ENCODE measurements around the gene GOLGA6L7. TPM values are rescaled to one million over a fixed set of nuclear protein-coding genes. Genes with fewer than 3 reads are reported as not detected.

Gene GOLGA6L7
- total and polyA plus RNA-seq, 2 of the 8 experiments (the other 6 are each of a cell fraction or from before 2014, with no cell fraction given) = not detected

DNA sequence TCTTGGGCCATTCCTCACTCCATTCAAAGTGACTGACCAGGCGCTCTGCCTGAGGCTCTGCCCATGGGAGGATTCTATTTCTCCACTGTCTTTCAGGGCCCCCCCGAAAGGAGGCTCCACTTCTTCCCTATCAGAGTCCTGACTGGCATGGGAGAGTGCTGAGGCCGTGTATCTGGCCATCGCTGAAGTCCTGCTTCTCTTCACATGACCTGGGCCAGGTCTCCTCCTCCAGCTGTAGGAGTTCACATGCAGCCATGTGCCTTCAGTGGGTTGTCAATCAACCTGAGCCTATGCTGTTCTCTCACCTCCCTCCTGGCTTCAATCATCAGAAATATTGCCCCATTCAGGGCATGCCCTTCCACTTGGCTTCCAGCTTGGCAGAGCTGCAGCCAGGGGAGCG is 24.6 kb upstream of the GOLGA6L7 start (continued):
- TF ChIP-seq TBP (IDR thresholded peaks at IDR 0.05; ENCODE audit: low read depth, low read length) = no peak
- no peak for TF ChIP-seq SIX5 (IDR thresholded peaks at IDR 0.05; ENCODE audit: low read depth, low read length)
- TF ChIP-seq BACH1 (IDR thresholded peaks at IDR 0.05; ENCODE audit: low read length) = no peak
- no peak for TF ChIP-seq JUN (IDR thresholded peaks at IDR 0.05; ENCODE audit: low read depth, low read length)
- TF ChIP-seq CREB1 (IDR thresholded peaks at IDR 0.05) = no peak
- TF ChIP-seq CBX8 (IDR thresholded peaks at IDR 0.05; ENCODE audit: borderline replicate concordance, low read depth, low read length) = no peak
- no peak for TF ChIP-seq HDAC6 (IDR thresholded peaks at IDR 0.05; ENCODE audit: low read depth, low read length)
- TF ChIP-seq MAFK (IDR thresholded peaks at IDR 0.05; ENCODE audit: low read depth, low read length) = no peak
